ENCODE data around the gene TNFRSF18. TPM values are rescaled to one million over a fixed set of nuclear protein-coding genes. Genes with fewer than 3 reads are reported as not detected.

Gene TNFRSF18
- total and polyA plus RNA-seq, 2 donors (not counting 3 experiments of a cell fraction or from before 2014, with no cell fraction given), result not detected

- intact Hi-C loops (cut with micrococcal nuclease), result loop anchor here (2.0 to 5.0 kb wide), 2 partner anchors 26 to 124 kb away; partner anchors contain the start of gene UBE2J2
- POLR2A ChIA-PET, result no interaction called here
- no peak for FAIRE-seq
- no peak within 1 kb of the TSS for H2AFZ ChIP-seq (ENCODE audit: low read depth, low read length)
- no peaks in the 10 kb centered on the region for H3K9me3 ChIP-seq (replicated peaks; ENCODE audit: control insufficient read depth, insufficient read depth, low read length)
- H3K4me3 ChIP-seq (replicated peaks in 1 of 3; ENCODE audit: insufficient read depth in 1 of 3, low read depth in 1 of 3, low read length in 3 of 3), result no peak within 1 kb of the TSS
- CTCF ChIA-PET, result interaction anchor here (1.1 kb wide), 1 partner anchor 125 kb away, joined by 4 read pairs; no protein-coding TSS in a partner anchor
- H3K9me1 ChIP-seq (replicated peaks; ENCODE audit: control insufficient read depth, extremely low read depth, insufficient read depth, low read length), result no peaks in the 10 kb centered on the region
- TF ChIP-seq GATA2 (IDR thresholded peaks at IDR 0.05; ENCODE audit: insufficient read depth, insufficient read length, low read depth, low read length) (no peak), JUN (IDR thresholded peaks at IDR 0.05; ENCODE audit: borderline replicate concordance, insufficient read depth, insufficient read length, low read depth) (no peak), EZH2 (IDR thresholded peaks at IDR 0.05; ENCODE audit: borderline replicate concordance, low read depth, low read length, severe bottlenecking) (peak; percentile 87), POLR2A (IDR thresholded peaks at IDR 0.05; ENCODE audit: low read depth, low read length) (no peak)
- H3K4me2 ChIP-seq (ENCODE audit: insufficient read depth, low read length), result no peak within 1 kb of the TSS
- dilution Hi-C loops (cut with MboI; ENCODE audit: extremely low pct_ligation_motif_present, low sequenced_read_pairs), result no loop called here
- H3K27me3 ChIP-seq (ENCODE audit: control insufficient read depth in 2 of 2, insufficient read depth in 2 of 2, low read length in 2 of 2), result peaks cover 10 to 14% of the 10 kb centered on the region in 2 experiments
- H3K36me3 ChIP-seq (ENCODE audit: control insufficient read depth in 2 of 2, extremely low read depth in 1 of 2, insufficient read depth in 2 of 2, low read length in 2 of 2), result no peaks in the 10 kb centered on the region
- no peak within 1 kb of the TSS for H3K27ac ChIP-seq (ENCODE audit: insufficient read depth, low read depth, low read length)
- H3K79me2 ChIP-seq (ENCODE audit: control insufficient read depth, insufficient read depth, low read length), result no peaks in the 10 kb centered on the region
- no peak within 1 kb of the TSS for H3K9ac ChIP-seq (replicated peaks; ENCODE audit: extremely low read depth, insufficient read depth, low read length)
- DNase-seq (ENCODE audit: low read depth, low spot score), result no peak
- no TSS peak for BruUV-seq (replicated peaks)
- no peaks in the 10 kb centered on the region for H4K20me1 ChIP-seq (replicated peaks; ENCODE audit: control insufficient read depth, extremely low read depth, insufficient read depth, low read length)
- H3K4me1 ChIP-seq (ENCODE audit: control insufficient read depth, extremely low read depth, insufficient read depth, low read length), result no peaks in the 10 kb centered on the region
These were observed 40.4 kb upstream of the TNFRSF18 start, which contains the start of gene C1QTNF12 for GRCh38 chr1:1246577-1247340. Gene C1QTNF12 (minus strand): TSS chr1:1246722. CDS start chr1:1246690, 32 bp downstream.

GRCh38 chr1:1245817-1246576 lies 39.6 kb upstream of the TNFRSF18 start:
- H3K4me2 ChIP-seq (ENCODE audit: insufficient read depth, low read length), result no peak overlapping the region
- no peak overlapping the region for H3K4me3 ChIP-seq (replicated peaks in 1 of 3; ENCODE audit: insufficient read depth in 1 of 3, low read depth in 1 of 3, low read length in 3 of 3)
- dilution Hi-C loops (cut with MboI; ENCODE audit: extremely low pct_ligation_motif_present, low sequenced_read_pairs), result no loop called here
- H3K4me1 ChIP-seq (ENCODE audit: control insufficient read depth, extremely low read depth, insufficient read depth, low read length), result no peaks in the 10 kb centered on the region
- CTCF ChIA-PET, result interaction anchor here (0.6 to 1.1 kb wide), 2 partner anchors 15 to 124 kb away, joined by 3 to 4 read pairs; no protein-coding TSS in a partner anchor
- H2AFZ ChIP-seq (ENCODE audit: low read depth, low read length), result no peak overlapping the region
- no peak overlapping the region for H3K27ac ChIP-seq (ENCODE audit: insufficient read depth, low read depth, low read length)
- no peaks in the 10 kb centered on the region for H3K9me1 ChIP-seq (replicated peaks; ENCODE audit: control insufficient read depth, extremely low read depth, insufficient read depth, low read length)
- no peaks in the 10 kb centered on the region for H3K9me3 ChIP-seq (replicated peaks; ENCODE audit: control insufficient read depth, insufficient read depth, low read length)
- POLR2A ChIA-PET, result no interaction called here
- no peaks in the 10 kb centered on the region for H4K20me1 ChIP-seq (replicated peaks; ENCODE audit: control insufficient read depth, extremely low read depth, insufficient read depth, low read length)
- no peak for DNase-seq (ENCODE audit: low read depth, low spot score)
- BruUV-seq (replicated peaks), result no TSS peak
- no peak for TF ChIP-seq FOS (IDR thresholded peaks at IDR 0.05; ENCODE audit: borderline replicate concordance, insufficient read depth, low read length)
- TF ChIP-seq EZH2 (IDR thresholded peaks at IDR 0.05; ENCODE audit: borderline replicate concordance, low read depth, low read length, severe bottlenecking), result no peak
- no peak for TF ChIP-seq MAX (IDR thresholded peaks at IDR 0.05; ENCODE audit: insufficient read depth, insufficient read length)
- no peak for TF ChIP-seq CTCF (IDR thresholded peaks at IDR 0.05; ENCODE audit: extremely low read depth in 1 of 2, insufficient read depth in 1 of 2, low read depth in 1 of 2, low read length in 2 of 2)
- TF ChIP-seq JUN (IDR thresholded peaks at IDR 0.05; ENCODE audit: borderline replicate concordance, insufficient read depth, insufficient read length, low read depth), result no peak
- TF ChIP-seq MYC (IDR thresholded peaks at IDR 0.05; ENCODE audit: low read depth, low read length), result no peak
- no peak for TF ChIP-seq POLR2A (IDR thresholded peaks at IDR 0.05; ENCODE audit: low read depth, low read length)
- TF ChIP-seq GATA2 (IDR thresholded peaks at IDR 0.05; ENCODE audit: insufficient read depth, insufficient read length, low read depth, low read length), result no peak
- TF ChIP-seq POLR2AphosphoS5 (IDR thresholded peaks at IDR 0.05; ENCODE audit: insufficient read depth, low read depth, low read length), result no peak
- peaks cover 10 to 14% of the 10 kb centered on the region in 2 experiments for H3K27me3 ChIP-seq (ENCODE audit: control insufficient read depth in 2 of 2, insufficient read depth in 2 of 2, low read length in 2 of 2)
- no peaks in the 10 kb centered on the region for H3K79me2 ChIP-seq (ENCODE audit: control insufficient read depth, insufficient read depth, low read length)
- H3K9ac ChIP-seq (replicated peaks; ENCODE audit: extremely low read depth, insufficient read depth, low read length), result no peak overlapping the region
- intact Hi-C loops (cut with micrococcal nuclease), result loop anchor here (2.0 to 5.0 kb wide), 2 partner anchors 27 to 124 kb away; partner anchors contain the start of gene UBE2J2
- FAIRE-seq, result no peak
- no peaks in the 10 kb centered on the region for H3K36me3 ChIP-seq (ENCODE audit: control insufficient read depth in 2 of 2, extremely low read depth in 1 of 2, insufficient read depth in 2 of 2, low read length in 2 of 2)

Measured in endothelial cell of umbilical vein (primary cell).